ENCODE data around the gene IL1RAP.

GRCh38 chr3:190557296-190557695 lies 43.4 kb downstream of the IL1RAP start:
- no peak for TF ChIP-seq POLR2A (IDR thresholded peaks at IDR 0.05; ENCODE audit: extremely low read depth, insufficient read length)
- no peak for TF ChIP-seq CTCF (IDR thresholded peaks at IDR 0.05; ENCODE audit: low read depth, low read length)
- TF ChIP-seq, protein P1, sequence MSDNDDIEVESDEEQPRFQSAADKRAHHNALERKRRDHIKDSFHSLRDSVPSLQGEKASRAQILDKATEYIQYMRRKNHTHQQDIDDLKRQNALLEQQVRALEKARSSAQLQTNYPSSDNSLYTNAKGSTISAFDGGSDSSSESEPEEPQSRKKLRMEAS (IDR thresholded peaks at IDR 0.05; ENCODE audit: low read depth, low read length), result no peak
